Activated CD8-positive, alpha-beta T cell treated with anti-CD3 and anti-CD28 coated beads, Interleukin-2, amount 10 ng/mL, durations not matched to agents 7 days and 5 days (primary cell): ENCODE data around the gene CRTC1. TPM values are rescaled to one million over a fixed set of nuclear protein-coding genes. Genes with fewer than 3 reads are reported as not detected.

ENCODE experiments used
- ATAC-seq: fragments of 150-1000 bp; cut with Tn5 transposase; one replicate; pipeline ENCODE4 v1.10.0; 2021; ENCODE audit warnings: moderate library complexity
- CTCF ChIA-PET: fragments of 350-600 bp; sonication (Branson Sonifier 250); formaldehyde crosslinking; loops from one replicate; lab custom pipeline; 2021; ENCODE audit warnings: antibody characterized with exemption; lab: Charles Lee
- POLR2A ChIA-PET: fragments of 350-600 bp; sonication (Branson Sonifier 250); formaldehyde crosslinking; loops from one replicate; lab custom pipeline; 2021; ENCODE audit warnings: antibody characterized with exemption; lab: Charles Lee
- DNase-seq: peaks from one replicate; pipeline ENCODE4 v3.0.0-alpha.2; 2020
- H3K27ac Mint-ChIP-seq: one replicate; pipeline ENCODE4 v1.8.0; 2021; ENCODE audit warnings: mild to moderate bottlenecking, mixed read lengths
- H3K27me3 Mint-ChIP-seq: one replicate; pipeline ENCODE4 v1.8.0; 2021; ENCODE audit warnings: low read depth, mixed read lengths
- H3K36me3 Mint-ChIP-seq: one replicate; pipeline ENCODE4 v1.8.0; 2021; ENCODE audit warnings: low read depth, mixed read lengths
- H3K4me1 Mint-ChIP-seq: one replicate; pipeline ENCODE4 v1.8.0; 2021; ENCODE audit warnings: low read depth, mixed read lengths
- H3K4me3 Mint-ChIP-seq: one replicate; pipeline ENCODE4 v1.8.0; 2021; ENCODE audit warnings: mild to moderate bottlenecking, mixed read lengths
- H3K9me3 Mint-ChIP-seq: one replicate; pipeline ENCODE4 v1.8.0; 2022; ENCODE audit warnings: mixed read lengths; ENCODE audit not compliant: insufficient read depth
- total RNA-seq, 2 experiments: library from RNA; stranded (reverse); gene quantifications; one replicate each; pipeline ENCODE4 v1.2.3, GENCODE V29; 2021

Gene CRTC1
- total RNA-seq, 2 experiments from 2014 or later: 7.0 to 8.0 TPM

DNA sequence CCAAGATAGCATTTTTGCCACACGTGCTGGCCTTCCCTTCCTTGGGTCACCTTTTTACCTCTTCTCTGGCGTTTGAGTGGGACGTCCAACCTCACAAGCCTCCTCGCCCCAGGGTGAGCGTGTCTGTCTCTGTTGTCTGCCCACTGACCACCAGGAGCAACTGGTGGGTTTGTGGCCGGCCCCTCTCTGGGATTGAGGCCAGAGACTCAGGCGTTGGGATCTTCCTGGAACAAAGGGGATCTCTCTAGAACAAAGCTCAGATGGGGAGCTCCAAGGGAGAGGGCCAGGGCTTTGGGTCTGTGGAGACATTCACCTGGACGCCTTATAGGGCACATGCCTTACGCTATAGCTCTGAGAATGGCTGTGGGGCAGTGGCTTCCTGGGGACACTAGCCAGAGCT lies 90.2 kb downstream of the CRTC1 start:
- no peaks in the 10 kb centered on the region for H3K9me3 Mint-ChIP-seq
- ATAC-seq (no peak), DNase-seq (no peak)
- POLR2A ChIA-PET: no interaction called here
- no peak overlapping the region for H3K4me3 Mint-ChIP-seq
- no peaks in the 10 kb centered on the region for H3K36me3 Mint-ChIP-seq
- H3K27ac Mint-ChIP-seq: no peak overlapping the region
- H3K27me3 Mint-ChIP-seq: no peaks in the 10 kb centered on the region
- H3K4me1 Mint-ChIP-seq: peaks cover 2% of the 10 kb centered on the region
- CTCF ChIA-PET: no interaction called here

DNA sequence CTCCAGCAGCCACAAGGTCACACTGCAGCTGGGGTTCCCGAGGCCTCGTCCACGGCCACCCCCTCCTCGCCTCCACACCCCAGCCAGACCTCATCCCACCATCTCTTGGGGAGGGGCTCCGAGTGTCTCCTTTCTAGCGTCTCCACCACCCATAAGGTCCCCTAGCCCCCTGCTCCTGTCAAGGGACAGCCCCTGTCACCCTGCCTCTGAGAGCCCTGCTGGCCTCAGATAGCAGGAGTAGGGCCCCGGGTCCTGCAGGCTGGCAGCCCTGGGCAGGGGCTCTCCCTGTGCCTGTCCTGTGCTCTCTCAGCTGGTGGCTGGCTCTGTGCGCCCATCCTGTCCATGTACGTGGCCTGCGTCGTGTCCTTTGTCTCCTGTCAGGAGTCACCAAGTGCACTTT lies 90.6 kb downstream of the CRTC1 start:
- CTCF ChIA-PET: no interaction called here
- H3K9me3 Mint-ChIP-seq: no peaks in the 10 kb centered on the region

DNA sequence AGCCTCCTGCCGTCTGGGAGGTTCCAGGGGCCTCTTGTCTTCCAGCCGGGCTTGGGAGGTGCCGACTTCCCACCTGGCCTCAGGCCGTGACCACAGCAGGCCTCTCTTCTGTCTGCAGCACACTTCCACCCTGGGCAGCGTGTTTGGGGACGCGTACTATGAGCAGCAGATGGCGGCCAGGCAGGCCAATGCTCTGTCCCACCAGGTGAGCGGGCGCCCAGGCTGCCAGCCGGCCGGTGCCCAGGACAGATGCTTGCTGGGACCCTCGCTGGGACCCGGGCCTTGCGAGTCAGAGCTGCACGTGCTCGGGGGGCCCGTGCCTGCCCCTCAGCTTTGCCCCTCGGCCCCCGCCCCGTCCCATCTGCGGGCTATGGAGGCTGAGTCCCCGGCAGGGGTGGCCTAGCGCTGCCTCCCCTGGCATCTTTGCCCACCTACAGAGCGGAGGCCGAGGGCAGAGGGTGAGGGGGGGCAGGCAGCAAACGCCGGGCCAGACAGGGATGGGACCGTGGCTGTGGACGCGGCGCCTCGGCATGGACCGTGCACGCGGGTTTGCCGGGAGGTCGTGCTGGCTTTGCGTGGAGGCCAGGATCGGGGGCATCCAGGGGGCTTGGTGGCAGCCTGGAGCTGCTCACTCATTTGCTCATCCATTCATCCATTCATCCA lies 91.4 kb downstream of the CRTC1 start:
- Mint-ChIP-seq H3K4me1 (peaks cover 2% of the 10 kb centered on the region), H3K9me3 (no peaks in the 10 kb centered on the region), H3K4me3 (no peak overlapping the region), H3K27me3 (no peaks in the 10 kb centered on the region), H3K36me3 (no peaks in the 10 kb centered on the region), H3K27ac (no peak overlapping the region)
- ChIA-PET POLR2A (no interaction called here), CTCF (no interaction called here)
- ATAC-seq (no peak), DNase-seq (no peak)

More for the DNA sequence above, 90.6 kb downstream of the CRTC1 start:
- H3K27me3 Mint-ChIP-seq: no peaks in the 10 kb centered on the region
- ATAC-seq (no peak), DNase-seq (no peak)
- POLR2A ChIA-PET: no interaction called here
- no peaks in the 10 kb centered on the region for H3K36me3 Mint-ChIP-seq
- peaks cover 2% of the 10 kb centered on the region for H3K4me1 Mint-ChIP-seq
- H3K27ac Mint-ChIP-seq: no peak overlapping the region
- no peak overlapping the region for H3K4me3 Mint-ChIP-seq

DNA sequence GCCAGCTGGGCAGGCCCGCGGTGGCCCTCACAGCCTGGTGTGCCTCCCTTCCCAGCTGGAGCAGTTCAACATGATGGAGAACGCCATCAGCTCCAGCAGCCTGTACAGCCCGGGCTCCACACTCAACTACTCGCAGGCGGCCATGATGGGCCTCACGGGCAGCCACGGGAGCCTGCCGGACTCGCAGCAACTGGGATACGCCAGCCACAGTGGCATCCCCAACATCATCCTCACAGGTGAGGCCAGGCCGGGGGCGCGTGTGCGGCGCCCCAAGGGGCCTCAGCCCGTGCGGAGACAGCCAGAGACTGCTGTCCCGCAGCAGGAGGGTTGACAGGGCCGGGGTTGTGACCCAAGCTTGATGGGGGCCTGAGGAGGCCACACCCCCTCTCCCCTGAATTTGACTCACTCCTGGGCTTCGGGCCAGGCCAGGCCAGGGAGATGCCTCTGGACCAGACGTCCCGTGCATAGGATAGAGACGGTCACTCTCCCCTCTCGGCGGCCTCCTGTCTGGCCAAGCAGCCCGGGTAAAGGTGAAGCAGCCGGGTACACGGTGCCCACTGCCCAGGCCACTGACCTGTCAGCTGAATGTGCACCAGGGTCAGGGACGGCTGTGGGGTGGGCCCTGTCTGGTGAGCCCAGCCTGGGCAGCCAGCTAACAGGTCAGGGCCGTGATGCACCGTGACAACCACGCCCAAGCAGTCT lies 92.3 kb downstream of the CRTC1 start:
- ATAC-seq (no peak), DNase-seq (no peak)
- Mint-ChIP-seq H3K4me1 (peaks cover 2% of the 10 kb centered on the region), H3K27ac (no peak overlapping the region), H3K4me3 (no peak overlapping the region), H3K9me3 (no peaks in the 10 kb centered on the region), H3K36me3 (no peaks in the 10 kb centered on the region), H3K27me3 (no peaks in the 10 kb centered on the region)
- ChIA-PET CTCF (no interaction called here), POLR2A (no interaction called here)

DNA sequence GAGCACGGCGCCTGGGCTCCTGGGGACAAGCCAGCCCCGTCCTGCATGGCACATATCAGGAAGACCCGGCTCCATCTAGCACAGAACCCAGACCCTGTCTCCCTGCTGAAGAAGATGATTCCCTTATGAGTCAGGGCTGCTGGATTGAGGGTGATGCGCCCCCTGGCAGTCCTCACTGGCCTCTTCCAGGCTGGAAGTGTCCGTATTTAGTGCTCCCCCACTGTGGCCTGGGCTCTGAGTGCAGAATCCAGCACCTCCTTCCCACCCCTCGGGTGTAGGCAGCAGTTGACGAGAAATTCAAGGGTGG lies 92.8 kb downstream of the CRTC1 start:
- H3K27ac Mint-ChIP-seq: no peak overlapping the region
- ATAC-seq (no peak), DNase-seq (no peak)
- no peaks in the 10 kb centered on the region for H3K27me3 Mint-ChIP-seq
- CTCF ChIA-PET: no interaction called here
- peaks cover 2% of the 10 kb centered on the region for H3K4me1 Mint-ChIP-seq
- no peaks in the 10 kb centered on the region for H3K36me3 Mint-ChIP-seq
- H3K9me3 Mint-ChIP-seq: no peaks in the 10 kb centered on the region
- H3K4me3 Mint-ChIP-seq: no peak overlapping the region
- POLR2A ChIA-PET: no interaction called here

DNA sequence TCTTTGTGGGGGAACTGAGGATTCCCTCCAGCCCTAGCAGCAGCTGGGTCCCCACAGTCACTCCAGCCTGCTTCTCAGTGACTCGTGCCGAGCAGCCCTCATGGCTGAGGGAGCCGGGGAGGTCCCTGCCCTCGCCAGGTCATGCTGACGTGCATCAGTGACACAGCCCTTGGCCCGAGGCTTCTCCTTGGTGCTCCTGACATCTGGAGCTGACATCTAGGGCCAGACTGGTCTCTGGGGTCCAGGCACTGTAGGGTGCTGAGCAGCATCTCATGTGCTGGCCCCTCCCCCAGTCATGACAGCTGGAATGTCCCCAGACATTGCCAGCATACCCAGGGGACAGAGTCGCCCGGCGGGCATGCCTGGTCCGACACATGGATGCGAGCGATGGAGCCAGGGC lies 93.3 kb downstream of the CRTC1 start:
- CTCF ChIA-PET: no interaction called here
- ATAC-seq: no peak
- H3K4me1 Mint-ChIP-seq: peaks cover 2% of the 10 kb centered on the region

DNA sequence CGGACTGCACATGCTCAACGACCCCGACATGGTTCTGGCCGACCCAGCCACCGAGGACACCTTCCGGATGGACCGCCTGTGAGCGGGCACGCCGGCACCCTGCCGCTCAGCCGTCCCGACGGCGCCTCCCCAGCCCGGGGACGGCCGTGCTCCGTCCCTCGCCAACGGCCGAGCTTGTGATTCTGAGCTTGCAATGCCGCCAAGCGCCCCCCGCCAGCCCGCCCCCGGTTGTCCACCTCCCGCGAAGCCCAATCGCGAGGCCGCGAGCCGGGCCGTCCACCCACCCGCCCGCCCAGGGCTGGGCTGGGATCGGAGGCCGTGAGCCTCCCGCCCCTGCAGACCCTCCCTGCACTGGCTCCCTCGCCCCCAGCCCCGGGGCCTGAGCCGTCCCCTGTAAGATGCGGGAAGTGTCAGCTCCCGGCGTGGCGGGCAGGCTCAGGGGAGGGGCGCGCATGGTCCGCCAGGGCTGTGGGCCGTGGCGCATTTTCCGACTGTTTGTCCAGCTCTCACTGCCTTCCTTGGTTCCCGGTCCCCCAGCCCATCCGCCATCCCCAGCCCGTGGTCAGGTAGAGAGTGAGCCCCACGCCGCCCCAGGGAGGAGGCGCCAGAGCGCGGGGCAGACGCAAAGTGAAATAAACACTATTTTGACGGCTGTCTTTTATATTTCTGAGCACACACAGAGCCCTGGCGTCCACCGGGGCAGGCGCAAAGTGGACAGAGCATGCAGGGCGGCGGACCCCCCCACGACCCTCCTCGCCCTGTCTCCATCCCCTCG lies 94.0 kb downstream of the CRTC1 start:
- Mint-ChIP-seq H3K9me3 (no peaks in the 10 kb centered on the region), H3K27ac (no peak overlapping the region), H3K4me3 (no peak overlapping the region), H3K4me1 (peaks cover 2% of the 10 kb centered on the region), H3K36me3 (no peaks in the 10 kb centered on the region), H3K27me3 (no peaks in the 10 kb centered on the region)
- ChIA-PET CTCF (no interaction called here), POLR2A (no interaction called here)
- DNase-seq (no peak), ATAC-seq (no peak)

More for the DNA sequence above, 93.3 kb downstream of the CRTC1 start:
- Mint-ChIP-seq H3K27ac (no peak overlapping the region), H3K36me3 (no peaks in the 10 kb centered on the region), H3K4me3 (no peak overlapping the region), H3K9me3 (no peaks in the 10 kb centered on the region), H3K27me3 (no peaks in the 10 kb centered on the region)
- no peak for DNase-seq
- POLR2A ChIA-PET: no interaction called here

DNA sequence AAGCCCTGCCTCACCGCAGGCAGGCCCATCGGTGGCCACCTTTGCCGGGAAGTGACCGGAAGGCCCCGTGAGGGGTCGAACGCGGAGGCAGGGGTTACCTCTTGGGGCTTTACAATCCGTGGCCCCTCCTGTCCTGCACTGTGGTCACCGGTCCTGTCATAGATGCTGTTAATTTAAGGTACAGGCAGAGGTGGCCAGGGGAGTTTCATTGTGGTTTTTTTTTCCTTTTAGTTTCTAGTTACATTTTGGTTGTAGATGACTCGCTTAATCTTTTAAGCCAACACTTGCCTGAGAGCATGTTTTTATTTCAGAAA lies 94.6 kb downstream of the CRTC1 start:
- no peak overlapping the region for H3K27ac Mint-ChIP-seq
- DNase-seq (no peak), ATAC-seq (no peak)
- no peaks in the 10 kb centered on the region for H3K36me3 Mint-ChIP-seq
- H3K4me1 Mint-ChIP-seq: peaks cover 2% of the 10 kb centered on the region
- CTCF ChIA-PET: no interaction called here
- H3K9me3 Mint-ChIP-seq: no peaks in the 10 kb centered on the region
- H3K27me3 Mint-ChIP-seq: no peaks in the 10 kb centered on the region
- no peak overlapping the region for H3K4me3 Mint-ChIP-seq
- POLR2A ChIA-PET: no interaction called here

DNA sequence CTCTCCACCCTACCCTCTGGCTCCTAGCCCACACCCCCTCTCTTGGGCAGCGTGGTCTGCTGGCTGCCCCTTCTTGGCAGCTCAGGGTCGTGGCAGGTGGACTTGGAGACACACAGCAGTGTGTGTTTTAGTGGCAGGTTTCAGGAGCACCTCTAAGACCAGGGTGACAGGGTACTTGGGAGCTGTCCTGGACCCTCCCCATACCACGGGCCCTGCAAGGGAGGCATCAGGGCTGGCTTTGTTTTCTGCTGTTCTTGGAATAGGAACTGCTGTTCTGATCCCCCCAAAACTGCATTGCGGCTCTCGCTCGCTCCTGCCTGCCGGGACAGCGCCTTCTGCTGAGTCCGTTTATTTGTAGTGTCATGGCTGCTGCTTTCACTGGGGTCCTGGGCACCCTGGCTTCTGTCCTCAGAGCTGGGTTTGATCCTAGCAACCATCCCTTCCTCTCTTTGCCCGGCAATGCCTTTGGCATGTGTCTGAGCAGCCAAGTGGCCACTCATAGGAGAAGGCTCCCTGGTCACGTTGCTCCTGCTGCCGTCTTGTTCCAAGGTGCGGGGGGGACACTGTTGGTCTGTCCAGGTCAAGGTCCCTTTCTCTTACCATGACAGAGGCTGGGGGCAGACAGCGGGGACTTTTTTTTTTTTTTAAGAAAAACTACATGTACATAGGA lies 95.5 kb downstream of the CRTC1 start:
- ATAC-seq (no peak), DNase-seq (no peak)
- Mint-ChIP-seq H3K27me3 (no peaks in the 10 kb centered on the region), H3K27ac (no peak overlapping the region), H3K4me1 (peaks cover 2% of the 10 kb centered on the region), H3K4me3 (no peak overlapping the region), H3K9me3 (no peaks in the 10 kb centered on the region), H3K36me3 (no peaks in the 10 kb centered on the region)
- POLR2A ChIA-PET: interaction anchor here (0.6 kb wide), 1 partner anchor 59 kb away, joined by 3 read pairs; no protein-coding TSS in a partner anchor
- CTCF ChIA-PET: no interaction called here

DNA sequence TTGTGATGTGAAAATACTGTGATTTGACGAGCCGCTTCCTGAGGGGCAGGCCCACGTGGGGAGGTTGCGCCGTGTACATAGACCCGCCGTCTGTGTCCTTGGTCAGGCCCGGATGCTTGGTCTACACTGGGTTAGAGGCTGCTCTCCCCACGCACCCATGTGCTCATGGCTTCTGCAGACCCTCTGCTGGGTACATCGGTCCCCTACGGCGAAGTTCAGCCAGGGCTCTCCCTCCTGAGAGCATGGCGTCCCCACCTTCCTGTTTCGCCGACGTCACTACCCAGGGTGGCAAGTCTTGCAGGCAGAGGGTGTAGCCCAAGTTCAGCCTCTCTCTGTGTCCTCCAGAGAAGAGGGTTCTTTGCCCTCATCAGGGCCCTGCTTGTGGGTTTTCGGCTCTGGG lies 96.6 kb downstream of the CRTC1 start:
- no peak overlapping the region for H3K27ac Mint-ChIP-seq
- no peaks in the 10 kb centered on the region for H3K9me3 Mint-ChIP-seq
- peaks cover 2% of the 10 kb centered on the region for H3K4me1 Mint-ChIP-seq
- DNase-seq (no peak), ATAC-seq (no peak)
- H3K36me3 Mint-ChIP-seq: no peaks in the 10 kb centered on the region
- H3K4me3 Mint-ChIP-seq: no peak overlapping the region
- peaks cover 4% of the 10 kb centered on the region for H3K27me3 Mint-ChIP-seq
- CTCF ChIA-PET: no interaction called here
- POLR2A ChIA-PET: no interaction called here

DNA sequence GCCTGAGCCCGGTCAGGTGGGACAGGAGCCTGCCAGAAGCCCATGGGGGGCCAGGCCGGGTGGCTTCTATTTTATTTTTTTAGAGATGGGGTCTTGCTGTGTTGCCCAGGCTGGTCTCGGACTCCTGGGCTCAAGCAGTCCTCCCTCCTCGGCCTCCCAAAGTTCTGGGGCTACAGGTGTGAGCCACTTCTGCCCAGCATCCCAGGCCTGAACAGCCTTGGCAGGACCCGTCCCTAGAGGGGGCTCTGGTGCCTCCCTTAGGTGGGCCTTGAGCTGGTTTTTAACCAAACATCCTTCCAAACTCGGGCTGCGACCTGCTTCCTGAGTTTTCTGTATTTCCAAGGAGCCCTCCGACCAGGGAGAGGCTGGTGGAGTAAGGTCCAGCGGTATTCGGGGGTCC lies 97.2 kb downstream of the CRTC1 start:
- Mint-ChIP-seq H3K27me3 (peaks cover 7% of the 10 kb centered on the region), H3K27ac (no peak overlapping the region), H3K9me3 (no peaks in the 10 kb centered on the region), H3K4me3 (no peak overlapping the region), H3K4me1 (peaks cover 5% of the 10 kb centered on the region), H3K36me3 (no peaks in the 10 kb centered on the region)
- ChIA-PET CTCF (no interaction called here), POLR2A (interaction anchor here (0.6 kb wide), 1 partner anchor 834 kb away, joined by 3 read pairs; no protein-coding TSS in a partner anchor)
- DNase-seq (no peak), ATAC-seq (no peak)
